ENCODE data around the gene BNC2. TPM values are rescaled to one million over a fixed set of nuclear protein-coding genes. Genes with fewer than 3 reads are reported as not detected.

The BNC2 gene
- total RNA-seq, 1 experiment from 2014 or later = not detected

- Mint-ChIP-seq H3K36me3 (ENCODE audit: insufficient read depth, unreplicated experiment) (no peaks in the 10 kb centered on the region), H3K9me3 (ENCODE audit: low read depth, unreplicated experiment) (no peaks in the 10 kb centered on the region), H3K4me3 (ENCODE audit: low read depth, unreplicated experiment) (no peak overlapping the region), H3K27ac (ENCODE audit: unreplicated experiment) (no peak overlapping the region), H3K27me3 (ENCODE audit: unreplicated experiment) (no peaks in the 10 kb centered on the region), H3K4me1 (ENCODE audit: low read depth, unreplicated experiment) (no peaks in the 10 kb centered on the region)
- intact Hi-C loops (cut with micrococcal nuclease; ENCODE audit: unreplicated experiment) = no loop called here
- no peak for DNase-seq
- BruUV-seq (replicated peaks) = no TSS peak
- CTCF ChIA-PET = no interaction called here
- TF ChIP-seq CTCF (IDR thresholded peaks at IDR 0.05; ENCODE audit: unreplicated experiment) = no peak
Observed at GRCh38 chr9:16719921-16720320, 150.5 kb downstream of the BNC2 start.

- no peaks in the 10 kb centered on the region for H3K4me1 Mint-ChIP-seq (ENCODE audit: low read depth, unreplicated experiment)
- no peak for TF ChIP-seq CTCF (IDR thresholded peaks at IDR 0.05; ENCODE audit: unreplicated experiment)
- H3K27me3 Mint-ChIP-seq (ENCODE audit: unreplicated experiment) = no peaks in the 10 kb centered on the region
- no peak overlapping the region for H3K27ac Mint-ChIP-seq (ENCODE audit: unreplicated experiment)
- H3K4me3 Mint-ChIP-seq (ENCODE audit: low read depth, unreplicated experiment) = no peak overlapping the region
- DNase-seq = no peak
- no peaks in the 10 kb centered on the region for H3K9me3 Mint-ChIP-seq (ENCODE audit: low read depth, unreplicated experiment)
- H3K36me3 Mint-ChIP-seq (ENCODE audit: insufficient read depth, unreplicated experiment) = no peaks in the 10 kb centered on the region
- CTCF ChIA-PET = no interaction called here
- BruUV-seq (replicated peaks) = no TSS peak
- intact Hi-C loops (cut with micrococcal nuclease; ENCODE audit: unreplicated experiment) = no loop called here
Observed at GRCh38 chr9:16718952-16719351, 151.5 kb downstream of the BNC2 start.

- DNase-seq = no peak
- no peak for TF ChIP-seq CTCF (IDR thresholded peaks at IDR 0.05; ENCODE audit: unreplicated experiment)
- intact Hi-C loops (cut with micrococcal nuclease; ENCODE audit: unreplicated experiment) = no loop called here
- Mint-ChIP-seq H3K4me1 (ENCODE audit: low read depth, unreplicated experiment) (no peaks in the 10 kb centered on the region), H3K36me3 (ENCODE audit: insufficient read depth, unreplicated experiment) (no peaks in the 10 kb centered on the region), H3K27me3 (ENCODE audit: unreplicated experiment) (no peaks in the 10 kb centered on the region), H3K27ac (ENCODE audit: unreplicated experiment) (no peak overlapping the region), H3K9me3 (ENCODE audit: low read depth, unreplicated experiment) (no peaks in the 10 kb centered on the region), H3K4me3 (ENCODE audit: low read depth, unreplicated experiment) (no peak overlapping the region)
- BruUV-seq (replicated peaks) = no TSS peak
- CTCF ChIA-PET = no interaction called here
Observed at GRCh38 chr9:16718296-16718695, 152.2 kb downstream of the BNC2 start.

- H3K4me3 Mint-ChIP-seq (ENCODE audit: low read depth, unreplicated experiment) = no peak overlapping the region
- DNase-seq = no peak
- no peaks in the 10 kb centered on the region for H3K4me1 Mint-ChIP-seq (ENCODE audit: low read depth, unreplicated experiment)
- TF ChIP-seq CTCF (IDR thresholded peaks at IDR 0.05; ENCODE audit: unreplicated experiment) = no peak
- BruUV-seq (replicated peaks) = no TSS peak
- no peaks in the 10 kb centered on the region for H3K27me3 Mint-ChIP-seq (ENCODE audit: unreplicated experiment)
- no peak overlapping the region for H3K27ac Mint-ChIP-seq (ENCODE audit: unreplicated experiment)
- intact Hi-C loops (cut with micrococcal nuclease; ENCODE audit: unreplicated experiment) = no loop called here
- no peaks in the 10 kb centered on the region for H3K36me3 Mint-ChIP-seq (ENCODE audit: insufficient read depth, unreplicated experiment)
- CTCF ChIA-PET = no interaction called here
- H3K9me3 Mint-ChIP-seq (ENCODE audit: low read depth, unreplicated experiment) = no peaks in the 10 kb centered on the region
Observed at GRCh38 chr9:16716601-16717000, 153.9 kb downstream of the BNC2 start.

- Mint-ChIP-seq H3K27me3 (ENCODE audit: unreplicated experiment) (no peaks in the 10 kb centered on the region), H3K36me3 (ENCODE audit: insufficient read depth, unreplicated experiment) (no peaks in the 10 kb centered on the region), H3K4me1 (ENCODE audit: low read depth, unreplicated experiment) (no peaks in the 10 kb centered on the region), H3K27ac (ENCODE audit: unreplicated experiment) (no peak overlapping the region), H3K9me3 (ENCODE audit: low read depth, unreplicated experiment) (no peaks in the 10 kb centered on the region), H3K4me3 (ENCODE audit: low read depth, unreplicated experiment) (no peak overlapping the region)
- DNase-seq = no peak
- BruUV-seq (replicated peaks) = no TSS peak
- CTCF ChIA-PET = no interaction called here
- intact Hi-C loops (cut with micrococcal nuclease; ENCODE audit: unreplicated experiment) = no loop called here
- TF ChIP-seq CTCF (IDR thresholded peaks at IDR 0.05; ENCODE audit: unreplicated experiment) = no peak
Observed at GRCh38 chr9:16715404-16715803, 155.1 kb downstream of the BNC2 start.

All from Calu3 (cell line).